Astrocyte (in vitro differentiated cells and primary cell): ENCODE data around the gene CCSER1. TPM values are rescaled to one million over a fixed set of nuclear protein-coding genes. Genes with fewer than 3 reads are reported as not detected.

Experiments
- DNase-seq: peaks from one replicate; pipeline ENCODE4 v3.0.0-alpha.2; 2010; ENCODE audit warnings: low read depth
- FAIRE-seq: peaks from 2 replicates; lab custom pipeline; 2011; peaks lifted over from hg19 to GRCh38; lab: Jason Lieb, UNC
- H2AFZ ChIP-seq: 2 replicates; pipeline ENCODE4 v1.6.0; 2012; ENCODE audit warnings: low read depth, low read length, inconsistent platforms
- H3K27ac ChIP-seq: 2 replicates; pipeline ENCODE4 v1.5.1; 2011; ENCODE audit warnings: low read depth, low read length, inconsistent platforms
- H3K27me3 ChIP-seq: 2 replicates; pipeline ENCODE4 v1.6.0; 2011; ENCODE audit warnings: low read length, inconsistent platforms; ENCODE audit not compliant: insufficient read depth
- H3K36me3 ChIP-seq: 2 replicates; pipeline ENCODE4 v1.5.1; 2011; ENCODE audit warnings: low read length, inconsistent platforms; ENCODE audit not compliant: insufficient read depth
- H3K4me1 ChIP-seq: 2 replicates; pipeline ENCODE4 v1.5.1; 2011; ENCODE audit warnings: low read length, inconsistent platforms; ENCODE audit not compliant: insufficient read depth
- H3K4me2 ChIP-seq: 2 replicates; pipeline ENCODE4 v1.6.0; 2012; ENCODE audit warnings: low read length, inconsistent platforms
- H3K4me3 ChIP-seq: 2 replicates; pipeline ENCODE4 v1.5.1; 2011; ENCODE audit warnings: low read depth, mild to moderate bottlenecking, low read length, inconsistent platforms; ENCODE audit not compliant: insufficient read depth
- H3K79me2 ChIP-seq: 2 replicates; pipeline ENCODE4 v1.6.0; 2012; ENCODE audit warnings: mild to moderate bottlenecking, low read length, inconsistent platforms; ENCODE audit not compliant: insufficient read depth
- H3K9ac ChIP-seq: 2 replicates; pipeline ENCODE4 v1.6.0; 2012; ENCODE audit warnings: mild to moderate bottlenecking, low read length, inconsistent platforms
- H3K9me3 ChIP-seq: 2 replicates; pipeline ENCODE4 v1.5.1; 2012; ENCODE audit warnings: low read depth, mild to moderate bottlenecking, low read length, inconsistent platforms; ENCODE audit not compliant: insufficient read depth
- H4K20me1 ChIP-seq: 2 replicates; pipeline ENCODE4 v1.6.0; 2012; ENCODE audit warnings: low read length, inconsistent platforms; ENCODE audit not compliant: insufficient read depth
- H3K27ac Mint-ChIP-seq: one replicate; pipeline ENCODE4 v1.8.0; 2021; ENCODE audit warnings: mild to moderate bottlenecking, mixed read lengths; ENCODE audit not compliant: unreplicated experiment
- H3K27me3 Mint-ChIP-seq: one replicate; pipeline ENCODE4 v1.8.0; 2021; ENCODE audit warnings: low read depth, mixed read lengths; ENCODE audit not compliant: unreplicated experiment
- H3K36me3 Mint-ChIP-seq: one replicate; pipeline ENCODE4 v1.8.0; 2021; ENCODE audit warnings: low read depth, mixed read lengths; ENCODE audit not compliant: unreplicated experiment
- H3K4me1 Mint-ChIP-seq: one replicate; pipeline ENCODE4 v1.8.0; 2021; ENCODE audit warnings: low read depth, mixed read lengths; ENCODE audit not compliant: unreplicated experiment
- H3K4me3 Mint-ChIP-seq: one replicate; pipeline ENCODE4 v1.8.0; 2021; ENCODE audit warnings: mild to moderate bottlenecking, moderate library complexity, mixed read lengths; ENCODE audit not compliant: unreplicated experiment
- H3K9me3 Mint-ChIP-seq: one replicate; pipeline ENCODE4 v1.8.0; 2021; ENCODE audit warnings: mild to moderate bottlenecking, mixed read lengths; ENCODE audit not compliant: unreplicated experiment
- CTCF ChIP-seq: IDR thresholded peaks from 2 replicates; pipeline ENCODE4 v1.5.1; 2011; ENCODE audit warnings: low read depth, mild to moderate bottlenecking, inconsistent platforms, low read length, moderate library complexity; ENCODE audit not compliant: insufficient read depth
- EZH2 ChIP-seq: IDR thresholded peaks from 2 replicates; pipeline ENCODE4 v1.6.1; 2012; ENCODE audit warnings: mild to moderate bottlenecking, low read length, inconsistent platforms; ENCODE audit not compliant: insufficient read depth
- total RNA-seq: library from RNA; stranded (reverse); gene quantifications from 2 replicates; pipeline ENCODE4 v1.2.1, GENCODE V29; 2021

CCSER1 gene
- total RNA-seq, 1 donor from 2014 or later: 2.2 TPM

DNA sequence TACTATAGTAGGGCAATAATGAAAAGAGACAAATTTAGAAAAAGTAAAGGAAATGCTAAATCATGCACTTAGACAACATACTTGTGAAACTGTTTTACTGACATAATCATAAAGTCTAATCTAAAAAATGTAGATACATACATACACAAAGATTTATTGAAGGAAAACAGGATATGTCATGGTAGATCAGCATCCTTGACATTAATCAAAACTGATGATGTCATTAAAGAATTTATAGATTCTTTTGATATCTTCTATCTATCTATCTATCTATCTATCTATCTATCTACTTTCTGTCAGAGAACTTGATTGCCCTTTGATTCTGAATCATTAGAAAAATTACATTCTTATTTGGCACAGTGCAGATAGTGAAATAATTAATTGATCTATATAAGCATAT, 311.3 kb downstream of the CCSER1 start:
- Histone ChIP-seq H3K9ac (no peak overlapping the region), H3K36me3 (no peaks in the 10 kb centered on the region), H3K79me2 (no peaks in the 10 kb centered on the region), H3K27ac (no peak overlapping the region), H2AFZ (no peak overlapping the region), H3K4me3 (no peak overlapping the region), H3K27me3 (no peaks in the 10 kb centered on the region), H4K20me1 (no peaks in the 10 kb centered on the region), H3K4me2 (no peak overlapping the region), H3K9me3 (no peaks in the 10 kb centered on the region), H3K4me1 (no peaks in the 10 kb centered on the region)
- FAIRE-seq (no peak), DNase-seq (no peak)
- Mint-ChIP-seq H3K27me3 (no peaks in the 10 kb centered on the region), H3K27ac (no peak overlapping the region), H3K4me3 (no peak overlapping the region), H3K36me3 (no peaks in the 10 kb centered on the region), H3K4me1 (peaks cover 2% of the 10 kb centered on the region), H3K9me3 (no peaks in the 10 kb centered on the region)
- TF ChIP-seq CTCF: no peak
- TF ChIP-seq EZH2: no peak

GRCh38 chr4:90441770-90442169, 314.6 kb downstream of the CCSER1 start:
- H3K4me3 Mint-ChIP-seq: no peak overlapping the region
- H3K4me1 ChIP-seq: no peaks in the 10 kb centered on the region
- no peak for FAIRE-seq

More at GRCh38 chr4:90441770-90442169, 314.6 kb downstream of the CCSER1 start:
- Histone ChIP-seq H3K9me3 (no peaks in the 10 kb centered on the region), H3K27ac (no peak overlapping the region), H3K4me3 (no peak overlapping the region), H3K27me3 (no peaks in the 10 kb centered on the region), H4K20me1 (no peaks in the 10 kb centered on the region), H2AFZ (no peak overlapping the region), H3K4me2 (no peak overlapping the region), H3K36me3 (no peaks in the 10 kb centered on the region), H3K79me2 (no peaks in the 10 kb centered on the region), H3K9ac (no peak overlapping the region)
- Mint-ChIP-seq H3K9me3 (no peaks in the 10 kb centered on the region), H3K27me3 (no peaks in the 10 kb centered on the region), H3K27ac (no peak overlapping the region), H3K4me1 (peaks cover 7% of the 10 kb centered on the region), H3K36me3 (no peaks in the 10 kb centered on the region)
- no peak for DNase-seq
- TF ChIP-seq EZH2: no peak
- no peak for TF ChIP-seq CTCF
